CD8-positive, alpha-beta memory T cell (primary cell): ENCODE data around the gene TMC6. TPM values are rescaled to one million over a fixed set of nuclear protein-coding genes. Genes with fewer than 3 reads are reported as not detected.

Experiments
- CTCF ChIA-PET: fragments of 350-600 bp; sonication (Branson Sonifier 250); formaldehyde crosslinking; loops from one replicate; lab custom pipeline; 2021; ENCODE audit warnings: antibody characterized with exemption; lab: Charles Lee
- POLR2A ChIA-PET: fragments of 350-600 bp; sonication (Branson Sonifier 250); formaldehyde crosslinking; loops from one replicate; lab custom pipeline; 2021; ENCODE audit warnings: antibody characterized with exemption; lab: Charles Lee
- DNase-seq, 5 donors: peaks; one replicate each; pipeline versions ENCODE4 v3.0.0 to v3.0.0-alpha.2; 2020 to 2022; ENCODE audit warnings: mixed read lengths in 1 of 5
- H3K27ac ChIP-seq: one replicate; pipeline ENCODE4 v1.7.0; 2013; ENCODE audit warnings: low read depth, mild to moderate bottlenecking, low read length, moderate library complexity
- H3K27me3 ChIP-seq: 2 replicates; pipeline ENCODE4 v1.7.0; 2013; ENCODE audit warnings: low read length, mild to moderate bottlenecking; ENCODE audit not compliant: insufficient read depth, poor library complexity, severe bottlenecking
- H3K36me3 ChIP-seq: 2 replicates; pipeline ENCODE4 v1.7.0; 2013; ENCODE audit warnings: mild to moderate bottlenecking, low read length, moderate library complexity; ENCODE audit not compliant: insufficient read depth
- H3K4me1 ChIP-seq: 2 replicates; pipeline ENCODE4 v1.7.0; 2013; ENCODE audit warnings: mild to moderate bottlenecking, low read length, moderate library complexity; ENCODE audit not compliant: insufficient read depth
- H3K4me3 ChIP-seq: 2 replicates; pipeline ENCODE4 v1.7.0; 2013; ENCODE audit warnings: mild to moderate bottlenecking, low read length
- H3K9me3 ChIP-seq: 2 replicates; pipeline ENCODE4 v1.7.0; 2013; ENCODE audit warnings: mild to moderate bottlenecking, low read length
- H3K27ac Mint-ChIP-seq, 8 donors: one replicate each; pipeline ENCODE4 v1.8.0; 2020 to 2021; ENCODE audit warnings: mixed read lengths in 8 of 8, mild to moderate bottlenecking in 6 of 8, inconsistent platforms in 3 of 8, moderate library complexity in 3 of 8
- H3K27me3 Mint-ChIP-seq, 2 donors: one replicate each; pipeline ENCODE4 v1.8.0; 2020 to 2021; ENCODE audit warnings: mixed read lengths in 2 of 2, mild to moderate bottlenecking in 1 of 2, moderate library complexity in 1 of 2
- H3K36me3 Mint-ChIP-seq, 3 donors: one replicate each; pipeline ENCODE4 v1.8.0; 2020 to 2021; ENCODE audit warnings: mixed read lengths in 3 of 3, inconsistent platforms in 1 of 3, mild to moderate bottlenecking in 1 of 3
- H3K4me1 Mint-ChIP-seq, 3 donors: one replicate each; pipeline ENCODE4 v1.8.0; 2020 to 2021; ENCODE audit warnings: mixed read lengths in 3 of 3, inconsistent platforms in 1 of 3, mild to moderate bottlenecking in 1 of 3
- H3K4me3 Mint-ChIP-seq, 7 donors: one replicate each; pipeline ENCODE4 v1.8.0; 2020 to 2021; ENCODE audit warnings: mixed read lengths in 7 of 7, mild to moderate bottlenecking in 6 of 7, moderate library complexity in 4 of 7, inconsistent platforms in 2 of 7
- H3K9me3 Mint-ChIP-seq, 5 donors: one replicate each; pipeline ENCODE4 v1.8.0; 2020 to 2022; ENCODE audit warnings: mixed read lengths in 5 of 5, mild to moderate bottlenecking in 3 of 5, moderate library complexity in 2 of 5, inconsistent platforms in 1 of 5
- polyA plus RNA-seq: library from polyadenylated mRNA; unstranded; fragments of 300-500 nt; fragmentation: Illumina TruSeq; gene quantifications from one replicate; pipeline ENCODE4 v1.2.3, GENCODE V29; 2021
- total RNA-seq, 2 experiments: library from RNA; stranded (reverse); gene quantifications; one replicate each; pipeline ENCODE4 v1.2.3, GENCODE V29; 2021

Gene TMC6
- total and polyA plus RNA-seq, 3 experiments from 2014 or later = 150 to 296 (median 150) TPM

DNA sequence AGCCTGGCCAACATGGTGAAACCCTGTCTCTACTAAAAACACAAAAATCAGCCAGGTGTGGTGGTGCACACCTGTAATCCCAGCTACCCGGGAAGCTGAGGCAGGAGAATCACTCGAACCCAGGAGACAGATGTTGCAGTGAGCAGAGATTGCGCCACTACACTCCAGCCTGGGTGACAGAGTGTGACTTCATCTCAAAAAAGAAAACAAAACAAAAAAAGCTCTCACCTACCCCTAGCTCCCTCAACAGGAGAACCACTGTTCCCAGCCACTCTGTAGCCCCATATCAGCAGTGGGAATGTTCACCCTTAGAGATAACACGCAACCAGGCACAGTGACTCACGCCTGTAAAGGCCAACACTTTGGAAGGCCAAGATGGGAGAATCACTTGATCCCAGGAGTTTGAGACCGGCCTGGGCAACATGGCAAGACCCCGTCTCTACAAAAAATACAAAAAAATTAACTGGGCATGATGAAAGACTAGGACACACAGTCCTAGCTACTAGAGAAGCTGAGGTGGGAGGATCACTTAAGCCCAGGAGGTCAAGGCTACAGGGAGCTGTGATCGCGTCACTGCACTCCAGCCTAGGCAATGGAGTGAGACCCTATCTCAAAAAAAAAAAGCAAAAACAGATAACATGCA is 7.4 kb upstream of the TMC6 start:
- Mint-ChIP-seq H3K4me3 (peak overlapping the region in 4 of 7 donors; percentile 9 to 31 (median 26)), H3K27me3 (peaks cover 0 to 3% of the 10 kb centered on the region in 2 donors), H3K4me1 (peaks cover 57 to 74% (median 69%) of the 10 kb centered on the region in 3 donors), H3K9me3 (peaks cover 0 to 2% (median 0%) of the 10 kb centered on the region in 5 donors), H3K36me3 (peaks cover 3 to 66% (median 15%) of the 10 kb centered on the region in 3 donors), H3K27ac (peak overlapping the region in 7 of 8 donors; percentile 1 to 77 (median 38))
- Histone ChIP-seq H3K4me3 (no peak overlapping the region), H3K27ac (no peak overlapping the region), H3K4me1 (peaks cover 84% of the 10 kb centered on the region), H3K27me3 (no peaks in the 10 kb centered on the region), H3K9me3 (no peaks in the 10 kb centered on the region), H3K36me3 (peaks cover 47% of the 10 kb centered on the region)
- no peak for DNase-seq
- CTCF ChIA-PET = interaction anchor here (0.6 to 8.1 kb wide), 11 partner anchors 10 to 115 kb away, joined by 4 to 100 read pairs (median 13); partner anchors contain the start of gene TMC6
- POLR2A ChIA-PET = interaction anchor here (0.6 to 17.3 kb wide), 4 partner anchors 11 to 794 kb away, joined by 3 to 333 read pairs (median 24); partner anchors contain the start of genes TMC6 and TMC8

DNA sequence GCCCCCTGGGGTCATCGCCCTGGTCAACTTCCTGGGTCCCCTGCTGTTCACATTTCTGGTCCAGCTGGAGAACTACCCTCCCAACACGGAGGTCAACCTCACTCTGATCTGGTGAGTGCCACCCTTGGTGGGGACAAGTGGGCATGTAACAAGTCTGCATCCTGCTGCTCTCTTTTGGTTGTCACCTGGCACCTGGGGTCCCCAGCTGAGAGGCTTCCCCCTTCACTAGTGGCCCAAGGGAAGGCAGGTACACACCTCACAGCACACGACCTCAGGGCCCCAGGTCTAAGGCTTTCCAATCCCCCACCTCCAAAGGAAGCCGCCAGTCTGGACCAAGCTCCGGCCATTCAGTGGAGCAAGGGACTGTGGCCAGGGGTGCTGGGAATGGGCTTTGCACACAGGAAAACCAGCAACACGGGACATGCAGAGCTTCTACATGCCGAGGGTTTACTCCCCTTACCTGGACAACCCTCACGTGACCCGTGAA is 6.4 kb upstream of the TMC6 start:
- peaks cover 7 to 67% (median 15%) of the 10 kb centered on the region in 3 donors for H3K36me3 Mint-ChIP-seq
- peaks cover 78% of the 10 kb centered on the region for H3K4me1 ChIP-seq
- CTCF ChIA-PET = interaction anchor here (0.7 to 8.1 kb wide), 14 partner anchors 9 to 116 kb away, joined by 3 to 100 read pairs (median 8); partner anchors contain the start of gene TMC6
- no peaks in the 10 kb centered on the region for H3K9me3 ChIP-seq
- POLR2A ChIA-PET = interaction anchor here (0.6 to 17.3 kb wide), 8 partner anchors 10 to 117 kb away, joined by 3 to 333 read pairs (median 5); partner anchors contain the start of genes TMC6 and TMC8
- H3K4me3 ChIP-seq = no peak overlapping the region
- H3K9me3 Mint-ChIP-seq = peaks cover 0 to 2% (median 0%) of the 10 kb centered on the region in 5 donors
- peak overlapping the region in 3 of 8 donors; percentile 1 to 71 (median 41) for H3K27ac Mint-ChIP-seq
- peaks cover 60 to 77% (median 68%) of the 10 kb centered on the region in 3 donors for H3K4me1 Mint-ChIP-seq
- H3K4me3 Mint-ChIP-seq = peak overlapping the region in 1 of 7 donors; percentile 51
- no peak overlapping the region for H3K27ac ChIP-seq
- H3K36me3 ChIP-seq = peaks cover 49% of the 10 kb centered on the region
- peaks cover 0 to 3% of the 10 kb centered on the region in 2 donors for H3K27me3 Mint-ChIP-seq
- DNase-seq = no peak
- H3K27me3 ChIP-seq = no peaks in the 10 kb centered on the region

DNA sequence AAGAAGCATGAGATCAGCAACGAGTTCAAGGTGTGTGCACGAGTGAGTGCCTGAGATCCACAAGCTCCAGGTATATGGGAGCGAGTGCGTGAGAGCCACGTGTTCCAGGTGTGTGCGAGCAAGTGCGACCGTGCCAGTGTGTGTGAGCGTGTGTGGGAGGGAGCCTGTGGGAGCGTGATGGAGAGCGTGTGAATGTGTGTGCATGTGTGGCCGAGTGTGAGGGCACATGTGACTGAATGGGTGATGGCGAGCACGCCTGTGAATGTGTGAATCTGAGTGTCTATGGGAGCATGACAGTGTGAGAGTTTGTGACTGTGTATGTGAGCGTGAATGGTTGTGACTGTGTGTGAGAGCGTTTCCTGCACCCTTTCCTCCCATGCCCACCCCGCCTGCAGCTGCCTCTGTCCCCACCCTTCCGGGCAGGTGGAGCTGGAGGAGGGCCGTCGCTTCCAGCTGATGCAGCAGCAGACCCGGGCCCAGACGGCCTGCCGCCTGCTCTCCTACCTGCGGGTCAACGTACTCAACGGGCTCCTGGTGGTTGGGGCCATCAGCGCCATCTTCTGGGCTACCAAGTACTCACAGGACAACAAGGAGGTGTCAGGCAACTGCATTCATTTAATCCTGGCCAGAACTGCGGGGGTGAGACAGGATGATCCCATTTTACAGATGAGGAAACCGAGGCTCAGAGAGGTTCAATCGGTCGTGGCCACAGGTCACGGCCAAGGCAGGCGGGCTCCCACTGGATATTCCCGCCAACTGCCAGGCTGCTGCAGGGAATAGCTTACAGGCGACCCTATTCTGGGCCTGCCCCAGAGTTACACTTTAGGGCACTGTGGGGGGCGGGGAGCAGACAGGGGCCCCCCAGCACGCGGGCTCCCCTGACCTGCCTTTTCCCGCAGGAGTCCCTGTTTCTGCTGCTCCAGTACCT is 5.7 kb upstream of the TMC6 start:
- Mint-ChIP-seq H3K36me3 (peaks cover 7 to 67% (median 15%) of the 10 kb centered on the region in 3 donors), H3K9me3 (peaks cover 0 to 2% (median 0%) of the 10 kb centered on the region in 5 donors), H3K27me3 (peaks cover 0 to 3% of the 10 kb centered on the region in 2 donors), H3K4me3 (peak overlapping the region; percentile 79 to 100 (median 85)), H3K4me1 (peaks cover 62 to 80% (median 70%) of the 10 kb centered on the region in 3 donors), H3K27ac (peak overlapping the region; percentile 71 to 95 (median 88))
- ChIA-PET POLR2A (interaction anchor here (0.9 to 17.3 kb wide), 7 partner anchors 10 to 117 kb away, joined by 3 to 333 read pairs (median 5); partner anchors contain the start of genes TMC6 and TMC8), CTCF (interaction anchor here (0.7 to 8.1 kb wide), 15 partner anchors 8 to 116 kb away, joined by 3 to 100 read pairs (median 7); partner anchors contain the start of gene TMC6)
- Histone ChIP-seq H3K4me3 (peak overlapping the region; percentile 96), H3K4me1 (peaks cover 79% of the 10 kb centered on the region), H3K27ac (no peak overlapping the region), H3K36me3 (peaks cover 49% of the 10 kb centered on the region), H3K9me3 (no peaks in the 10 kb centered on the region), H3K27me3 (no peaks in the 10 kb centered on the region)
- DNase-seq = peak; percentile 73 to 90 (median 84)

DNA sequence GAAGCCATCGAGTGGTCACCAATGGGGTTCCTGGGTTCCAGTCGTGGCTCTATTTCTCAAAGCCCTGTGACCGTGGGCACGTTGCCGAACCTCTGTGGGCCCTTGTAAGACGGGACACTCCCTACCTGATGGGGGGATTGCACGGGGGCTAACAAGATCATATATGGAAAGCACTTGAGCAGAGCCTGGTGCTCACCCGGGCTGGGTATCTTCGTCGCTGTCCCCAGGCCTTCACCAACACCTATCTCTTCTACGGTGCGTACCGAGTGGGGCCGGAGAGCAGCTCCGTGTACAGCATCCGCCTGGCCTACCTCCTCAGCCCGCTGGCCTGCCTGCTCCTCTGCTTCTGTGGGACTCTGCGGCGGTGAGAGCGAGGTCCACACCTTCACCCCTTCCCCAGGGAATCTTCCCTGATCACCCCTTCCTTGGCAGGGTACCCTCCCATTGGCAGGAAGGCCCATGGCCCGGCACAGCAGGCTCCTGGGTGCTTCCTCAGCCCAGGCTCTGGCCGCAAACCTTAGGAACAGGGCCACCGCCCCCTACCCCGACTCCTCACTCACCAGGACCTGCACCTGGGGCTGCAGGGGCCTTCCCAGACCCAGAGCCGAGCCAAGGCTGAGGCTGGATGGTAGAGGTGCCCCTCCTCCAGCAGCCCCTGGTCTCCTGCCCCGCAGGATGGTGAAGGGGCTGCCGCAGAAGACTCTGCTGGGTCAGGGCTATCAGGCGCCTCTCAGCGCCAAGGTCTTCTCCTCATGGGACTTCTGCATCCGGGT is 4.8 kb upstream of the TMC6 start:
- peaks cover 49% of the 10 kb centered on the region for H3K36me3 ChIP-seq
- peak overlapping the region; percentile 71 to 95 (median 88) for H3K27ac Mint-ChIP-seq

DNA sequence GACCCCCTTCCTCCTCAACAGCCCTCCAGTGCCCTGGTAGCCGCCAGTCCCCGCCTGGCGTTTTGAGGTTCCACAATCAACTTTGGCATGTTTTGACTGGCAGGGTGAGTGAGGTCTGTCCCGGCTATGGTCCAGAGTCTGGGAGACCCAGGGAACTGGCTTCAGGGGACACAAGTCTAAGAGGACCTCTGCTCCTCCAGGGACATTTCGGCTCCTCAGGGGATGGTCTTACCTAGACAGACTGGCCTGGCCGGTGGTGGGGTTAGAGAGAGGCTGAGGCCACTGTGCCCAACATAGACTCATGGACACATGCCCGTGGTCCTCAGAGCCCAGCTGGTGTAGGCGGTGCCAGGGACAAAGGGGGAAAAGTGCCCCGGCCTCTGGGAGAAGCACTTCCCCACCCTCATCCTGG is 4.2 kb upstream of the TMC6 start:
- POLR2A ChIA-PET = interaction anchor here (1.0 to 17.3 kb wide), 3 partner anchors 8 to 22 kb away, joined by 3 to 333 read pairs (median 4); partner anchors contain the start of genes TMC6 and TMC8
- Histone ChIP-seq H3K4me3 (peak overlapping the region; percentile 96), H3K27me3 (no peaks in the 10 kb centered on the region), H3K36me3 (peaks cover 49% of the 10 kb centered on the region), H3K9me3 (no peaks in the 10 kb centered on the region), H3K27ac (peak overlapping the region; percentile 57), H3K4me1 (peaks cover 70% of the 10 kb centered on the region)
- H3K4me3 Mint-ChIP-seq = peak overlapping the region; percentile 79 to 100 (median 85)
- DNase-seq = no peak
- peak overlapping the region; percentile 68 to 95 (median 84) for H3K27ac Mint-ChIP-seq
- peaks cover 61 to 71% (median 63%) of the 10 kb centered on the region in 3 donors for H3K4me1 Mint-ChIP-seq
- peaks cover 0 to 3% of the 10 kb centered on the region in 2 donors for H3K27me3 Mint-ChIP-seq
- CTCF ChIA-PET = interaction anchor here (1.0 to 8.1 kb wide), 3 partner anchors 7 to 13 kb away, joined by 3 to 75 read pairs (median 45); partner anchors contain the start of gene TMC6
- H3K36me3 Mint-ChIP-seq = peaks cover 7 to 68% (median 15%) of the 10 kb centered on the region in 3 donors
- H3K9me3 Mint-ChIP-seq = peaks cover 0 to 2% (median 0%) of the 10 kb centered on the region in 5 donors

More for the DNA sequence above, 4.8 kb upstream of the TMC6 start:
- Mint-ChIP-seq H3K9me3 (peaks cover 0 to 2% (median 0%) of the 10 kb centered on the region in 5 donors), H3K36me3 (peaks cover 7 to 67% (median 15%) of the 10 kb centered on the region in 3 donors), H3K27me3 (peaks cover 0 to 3% of the 10 kb centered on the region in 2 donors), H3K4me1 (peaks cover 62 to 77% (median 68%) of the 10 kb centered on the region in 3 donors), H3K4me3 (peak overlapping the region; percentile 79 to 100 (median 85))
- peaks cover 76% of the 10 kb centered on the region for H3K4me1 ChIP-seq
- ChIA-PET POLR2A (interaction anchor here (0.9 to 17.3 kb wide), 6 partner anchors 9 to 118 kb away, joined by 3 to 333 read pairs (median 6); partner anchors contain the start of genes TMC6 and TMC8), CTCF (interaction anchor here (1.0 to 8.1 kb wide), 10 partner anchors 7 to 117 kb away, joined by 3 to 100 read pairs (median 11); partner anchors contain the start of gene TMC6)
- DNase-seq = no peak
- H3K27me3 ChIP-seq = no peaks in the 10 kb centered on the region
- H3K4me3 ChIP-seq = peak overlapping the region; percentile 96
- H3K9me3 ChIP-seq = no peaks in the 10 kb centered on the region
- peak overlapping the region; percentile 57 for H3K27ac ChIP-seq

DNA sequence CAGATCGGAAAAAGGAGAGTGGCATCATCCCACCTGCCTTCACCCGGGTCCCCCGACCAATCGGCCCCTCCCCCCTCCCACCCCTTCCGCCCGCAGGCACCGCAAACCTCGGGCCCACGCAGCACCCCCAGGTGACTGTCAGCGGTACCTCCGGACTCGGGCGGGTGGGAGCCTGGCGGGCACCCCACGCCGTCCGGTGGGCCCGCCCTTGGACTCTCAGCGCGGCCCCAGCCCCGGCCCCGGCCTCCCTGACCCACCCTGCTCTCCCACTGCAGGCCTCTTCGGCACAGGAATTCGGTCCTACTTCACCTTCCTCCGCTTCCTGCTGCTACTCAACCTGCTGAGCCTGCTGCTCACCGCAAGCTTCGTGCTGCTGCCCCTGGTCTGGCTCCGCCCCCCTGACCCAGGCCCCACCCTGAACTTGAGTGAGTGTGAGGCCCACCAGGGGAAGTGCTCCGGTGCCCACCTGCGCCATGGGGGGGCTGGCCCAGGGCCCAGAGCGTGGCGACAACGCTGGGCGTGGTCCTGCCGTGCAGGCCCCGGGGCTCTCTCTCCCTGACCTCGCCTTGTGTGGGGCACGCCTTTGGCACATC is 3.6 kb upstream of the TMC6 start:
- Histone ChIP-seq H3K27me3 (no peaks in the 10 kb centered on the region), H3K9me3 (no peaks in the 10 kb centered on the region), H3K4me1 (peaks cover 64% of the 10 kb centered on the region), H3K4me3 (peak overlapping the region; percentile 96), H3K27ac (peak overlapping the region; percentile 57), H3K36me3 (peaks cover 49% of the 10 kb centered on the region)
- ChIA-PET CTCF (interaction anchor here (1.0 kb wide), 1 partner anchor 12 kb away, joined by 3 read pairs; no protein-coding TSS in a partner anchor), POLR2A (interaction anchor here (1.0 to 17.3 kb wide), 3 partner anchors 8 to 21 kb away, joined by 3 to 333 read pairs (median 4); partner anchors contain the start of genes TMC6 and TMC8)
- Mint-ChIP-seq H3K4me1 (peaks cover 56 to 67% (median 58%) of the 10 kb centered on the region in 3 donors), H3K9me3 (peaks cover 0 to 2% (median 0%) of the 10 kb centered on the region in 5 donors), H3K27me3 (peaks cover 0 to 3% of the 10 kb centered on the region in 2 donors), H3K27ac (peak overlapping the region; percentile 71 to 95 (median 88)), H3K36me3 (peaks cover 7 to 70% (median 13%) of the 10 kb centered on the region in 3 donors), H3K4me3 (peak overlapping the region; percentile 79 to 100 (median 85))
- DNase-seq = peak; percentile 60 to 90 (median 83)
